HepG2 (cell line): ENCODE data around the gene PRRT1. TPM values are rescaled to one million over a fixed set of nuclear protein-coding genes. Genes with fewer than 3 reads are reported as not detected.
A peak's percentile ranks its signal among the peaks of the same experiment; 100 is the strongest.

Experiments
- FLYWCH1 ChIP-seq: sonication (generic); formaldehyde crosslinking; IDR thresholded peaks from 2 replicates; pipeline ENCODE4 v1.8.1; 2023; ENCODE audit warnings: mild to moderate bottlenecking, missing genetic modification reagents
- HES4 ChIP-seq: sonication (generic); formaldehyde crosslinking; IDR thresholded peaks from 2 replicates; pipeline ENCODE4 v1.9.0; 2021; ENCODE audit warnings: mild to moderate bottlenecking, missing genetic modification reagents, borderline replicate concordance
- KLF12 ChIP-seq: sonication (generic); formaldehyde crosslinking; IDR thresholded peaks from 2 replicates; pipeline ENCODE4 v1.4.0; 2020; ENCODE audit warnings: missing genetic modification reagents, borderline replicate concordance
- NFE2 ChIP-seq: sonication (generic); formaldehyde crosslinking; IDR thresholded peaks from 2 replicates; pipeline ENCODE4 v1.4.0; 2020; ENCODE audit warnings: missing genetic modification reagents
- SP5 ChIP-seq: IDR thresholded peaks from 2 replicates; pipeline ENCODE4 v1.6.1; 2016; ENCODE audit warnings: low read depth, borderline replicate concordance
- SRSF1 ChIP-seq: fragments of 200-400 bp; formaldehyde crosslinking; optimal IDR thresholded peaks from 2 replicates; pipeline ENCODE3; 2017; ENCODE audit warnings: mild to moderate bottlenecking, low read depth, low read length, moderate library complexity
- ZFYVE20 ChIP-seq: sonication (generic); formaldehyde crosslinking; IDR thresholded peaks from 2 replicates; pipeline ENCODE4 v1.8.0; 2023; ENCODE audit warnings: low read depth, mild to moderate bottlenecking, moderate library complexity, missing genetic modification reagents, borderline replicate concordance
- ZNF143 ChIP-seq: sonication (generic); formaldehyde crosslinking; IDR thresholded peaks from 2 replicates; pipeline ENCODE4 v1.4.0; 2020; ENCODE audit warnings: missing genetic modification reagents
- ZNF598 ChIP-seq: sonication (generic); formaldehyde crosslinking; IDR thresholded peaks from 2 replicates; pipeline ENCODE4 v1.5.1; 2020; ENCODE audit warnings: mild to moderate bottlenecking, missing genetic modification reagents, borderline replicate concordance
- ZNF678 ChIP-seq: sonication (generic); formaldehyde crosslinking; IDR thresholded peaks from 2 replicates; pipeline ENCODE4 v1.4.0; 2020; ENCODE audit warnings: mild to moderate bottlenecking, missing genetic modification reagents
- ZNF724P ChIP-seq: sonication (generic); formaldehyde crosslinking; IDR thresholded peaks from 2 replicates; pipeline ENCODE4 v1.8.0; 2022; ENCODE audit warnings: missing genetic modification reagents, borderline replicate concordance
- ZNF883 ChIP-seq: sonication (generic); formaldehyde crosslinking; IDR thresholded peaks from 2 replicates; pipeline ENCODE4 v1.5.1; 2020; ENCODE audit warnings: mild to moderate bottlenecking, missing genetic modification reagents; ENCODE audit errors: not compliant biosample characterization
- polyA plus RNA-seq, 8 experiments: library from polyadenylated mRNA; depleted of rRNA in 3 of 8; stranded (reverse) in 7 of 8; unstranded in 1 of 8; fragments of >200 nt; fragmentation: Illumina TruSeq in 4 of 8; extraction: Trizol in 4 of 8; gene quantifications; 2 replicates each; pipeline versions ENCODE4 v1.2.1 to v1.2.3, GENCODE V29; 2011 to 2016; ENCODE audit warnings: low read depth in 4 of 8, missing spikeins in 1 of 8, mixed read lengths in 1 of 8; ENCODE audit not compliant: insufficient read depth in 1 of 8
- total RNA-seq, 5 experiments: library from RNA; depleted of rRNA; stranded (reverse); fragments of >200 nt; fragmentation: Illumina TruSeq; extraction: Trizol; gene quantifications; 2 replicates each; pipeline ENCODE4 v1.2.3, GENCODE V29; 2016; ENCODE audit warnings: low read depth in 1 of 5
- TF ChIP-seq, protein P1 (sequence below): sonication (generic); formaldehyde crosslinking; IDR thresholded peaks from 2 replicates; pipeline ENCODE4 v1.8.0; 2022; ENCODE audit warnings: mild to moderate bottlenecking, missing genetic modification reagents; ENCODE audit not compliant: insufficient replicate concordance
- TF ChIP-seq, protein P2 (sequence below): sonication (generic); formaldehyde crosslinking; IDR thresholded peaks from 2 replicates; pipeline ENCODE4 v1.9.0; 2022; ENCODE audit warnings: low read depth, missing genetic modification reagents
- TF ChIP-seq, protein P3 (sequence below): sonication (generic); formaldehyde crosslinking; IDR thresholded peaks from 2 replicates; pipeline ENCODE4 v1.8.1; 2023; ENCODE audit warnings: mild to moderate bottlenecking, inconsistent platforms, moderate library complexity, missing genetic modification reagents, borderline replicate concordance

PRRT1 gene
- total and polyA plus RNA-seq, 2 of the 13 experiments (the other 11 are each of a cell fraction or from before 2014, with no cell fraction given), result 0.64 to 1.4 TPM

DNA sequence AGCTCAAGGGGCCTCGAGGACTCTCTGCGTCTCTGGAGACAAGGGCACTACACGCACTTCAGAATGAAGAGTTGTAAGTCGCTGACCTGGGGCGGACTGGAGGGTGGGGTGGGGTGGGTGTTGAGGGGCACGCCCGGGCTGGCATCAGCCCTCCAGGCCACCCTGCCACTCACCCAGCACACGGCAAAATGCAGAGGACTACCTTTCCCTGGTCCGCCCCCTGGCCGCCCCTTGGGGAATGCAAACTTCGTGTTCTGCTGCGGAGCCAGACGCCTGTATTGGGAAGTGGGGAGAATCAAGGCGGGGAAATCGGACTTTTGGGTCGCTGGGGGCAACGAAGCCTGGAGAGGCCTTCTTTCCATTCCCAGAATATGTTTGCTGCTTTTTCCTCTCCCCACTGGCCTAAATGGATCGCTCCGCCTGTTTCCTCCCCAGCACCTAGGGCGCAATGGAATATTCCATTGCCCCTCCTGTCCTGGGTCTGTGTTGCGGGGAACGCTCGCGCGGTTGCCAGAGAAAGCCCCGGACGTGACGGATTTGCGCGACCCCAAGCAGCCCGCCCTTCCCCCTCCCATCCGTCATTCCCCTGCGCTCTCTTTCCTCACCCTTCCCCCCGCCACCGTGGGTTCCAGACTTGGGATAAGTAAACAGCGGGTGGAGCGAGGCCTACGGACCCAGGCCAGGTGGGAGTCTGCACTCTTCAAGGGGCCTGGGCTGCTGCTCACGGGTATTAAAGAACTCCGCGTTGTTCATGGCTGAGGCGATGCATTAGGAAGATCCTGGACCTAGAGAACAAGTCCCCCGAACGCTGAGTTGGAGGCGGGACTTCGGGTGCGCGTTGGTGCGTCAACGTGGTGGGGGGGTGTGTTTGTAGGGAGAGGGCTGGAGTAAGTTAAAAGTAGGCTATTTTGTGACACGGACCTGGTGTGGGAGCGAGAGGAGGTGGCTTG, 2.1 kb upstream of the PRRT1 start, which contains the start of gene PPT2 (continued):
- TF ChIP-seq, protein P1, sequence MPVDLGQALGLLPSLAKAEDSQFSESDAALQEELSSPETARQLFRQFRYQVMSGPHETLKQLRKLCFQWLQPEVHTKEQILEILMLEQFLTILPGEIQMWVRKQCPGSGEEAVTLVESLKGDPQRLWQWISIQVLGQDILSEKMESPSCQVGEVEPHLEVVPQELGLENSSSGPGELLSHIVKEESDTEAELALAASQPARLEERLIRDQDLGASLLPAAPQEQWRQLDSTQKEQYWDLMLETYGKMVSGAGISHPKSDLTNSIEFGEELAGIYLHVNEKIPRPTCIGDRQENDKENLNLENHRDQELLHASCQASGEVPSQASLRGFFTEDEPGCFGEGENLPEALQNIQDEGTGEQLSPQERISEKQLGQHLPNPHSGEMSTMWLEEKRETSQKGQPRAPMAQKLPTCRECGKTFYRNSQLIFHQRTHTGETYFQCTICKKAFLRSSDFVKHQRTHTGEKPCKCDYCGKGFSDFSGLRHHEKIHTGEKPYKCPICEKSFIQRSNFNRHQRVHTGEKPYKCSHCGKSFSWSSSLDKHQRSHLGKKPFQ (CRISPR knock-in tag), result peak; percentile 31
- TF ChIP-seq ZFYVE20 (CRISPR knock-in tag) (no peak), ZNF724P (CRISPR knock-in tag) (no peak), ZNF598 (CRISPR knock-in tag) (no peak), SP5 (CRISPR knock-in tag) (peak; percentile 39; the same call in 1 of the 2 replicates), FLYWCH1 (CRISPR knock-in tag) (no peak), KLF12 (peak; percentile 68; the same call in 1 of the 2 replicates), ZNF678 (CRISPR knock-in tag) (peak; percentile 26; the same call in 1 of the 2 replicates), SRSF1 (no peak), ZNF143 (CRISPR knock-in tag) (peak; percentile 44; the same call in 1 of the 2 replicates), NFE2 (CRISPR knock-in tag) (no peak), HES4 (CRISPR knock-in tag) (no peak), ZNF883 (peak; percentile 27)
- TF ChIP-seq, protein P2, sequence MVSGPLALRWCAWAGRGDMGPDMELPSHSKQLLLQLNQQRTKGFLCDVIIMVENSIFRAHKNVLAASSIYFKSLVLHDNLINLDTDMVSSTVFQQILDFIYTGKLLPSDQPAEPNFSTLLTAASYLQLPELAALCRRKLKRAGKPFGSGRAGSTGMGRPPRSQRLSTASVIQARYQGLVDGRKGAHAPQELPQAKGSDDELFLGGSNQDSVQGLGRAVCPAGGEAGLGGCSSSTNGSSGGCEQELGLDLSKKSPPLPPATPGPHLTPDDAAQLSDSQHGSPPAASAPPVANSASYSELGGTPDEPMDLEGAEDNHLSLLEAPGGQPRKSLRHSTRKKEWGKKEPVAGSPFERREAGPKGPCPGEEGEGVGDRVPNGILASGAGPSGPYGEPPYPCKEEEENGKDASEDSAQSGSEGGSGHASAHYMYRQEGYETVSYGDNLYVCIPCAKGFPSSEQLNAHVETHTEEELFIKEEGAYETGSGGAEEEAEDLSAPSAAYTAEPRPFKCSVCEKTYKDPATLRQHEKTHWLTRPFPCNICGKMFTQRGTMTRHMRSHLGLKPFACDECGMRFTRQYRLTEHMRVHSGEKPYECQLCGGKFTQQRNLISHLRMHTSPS (CRISPR knock-in tag), result peak; percentile 82; the same call in 1 of the 2 replicates
- TF ChIP-seq, protein P3, sequence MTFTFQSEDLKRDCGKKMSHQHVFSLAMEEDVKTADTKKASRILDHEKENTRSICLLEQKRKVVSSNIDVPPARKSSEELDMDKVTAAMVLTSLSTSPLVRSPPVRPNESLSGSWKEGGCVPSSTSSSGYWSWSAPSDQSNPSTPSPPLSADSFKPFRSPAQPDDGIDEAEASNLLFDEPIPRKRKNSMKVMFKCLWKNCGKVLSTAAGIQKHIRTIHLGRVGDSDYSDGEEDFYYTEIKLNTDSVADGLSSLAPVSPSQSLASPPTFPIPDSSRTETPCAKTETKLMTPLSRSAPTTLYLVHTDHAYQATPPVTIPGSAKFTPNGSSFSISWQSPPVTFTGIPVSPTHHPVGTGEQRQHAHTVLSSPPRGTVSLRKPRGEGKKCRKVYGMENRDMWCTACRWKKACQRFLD (CRISPR knock-in tag), result peak; percentile 57; the same call in 1 of the 2 replicates
